ENCODE data around the gene APBA3.

- TF ChIP-seq, protein P1, sequence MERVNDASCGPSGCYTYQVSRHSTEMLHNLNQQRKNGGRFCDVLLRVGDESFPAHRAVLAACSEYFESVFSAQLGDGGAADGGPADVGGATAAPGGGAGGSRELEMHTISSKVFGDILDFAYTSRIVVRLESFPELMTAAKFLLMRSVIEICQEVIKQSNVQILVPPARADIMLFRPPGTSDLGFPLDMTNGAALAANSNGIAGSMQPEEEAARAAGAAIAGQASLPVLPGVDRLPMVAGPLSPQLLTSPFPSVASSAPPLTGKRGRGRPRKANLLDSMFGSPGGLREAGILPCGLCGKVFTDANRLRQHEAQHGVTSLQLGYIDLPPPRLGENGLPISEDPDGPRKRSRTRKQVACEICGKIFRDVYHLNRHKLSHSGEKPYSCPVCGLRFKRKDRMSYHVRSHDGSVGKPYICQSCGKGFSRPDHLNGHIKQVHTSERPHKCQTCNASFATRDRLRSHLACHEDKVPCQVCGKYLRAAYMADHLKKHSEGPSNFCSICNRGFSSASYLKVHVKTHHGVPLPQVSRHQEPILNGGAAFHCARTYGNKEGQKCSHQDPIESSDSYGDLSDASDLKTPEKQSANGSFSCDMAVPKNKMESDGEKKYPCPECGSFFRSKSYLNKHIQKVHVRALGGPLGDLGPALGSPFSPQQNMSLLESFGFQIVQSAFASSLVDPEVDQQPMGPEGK (CRISPR knock-in tag; IDR thresholded peaks at IDR 0.05; ENCODE audit: borderline replicate concordance), result no peak
- no peak for TF ChIP-seq ARNTL (CRISPR knock-in tag; IDR thresholded peaks at IDR 0.05; ENCODE audit: borderline replicate concordance, low read depth)
- TF ChIP-seq RARB (CRISPR knock-in tag; IDR thresholded peaks at IDR 0.05), result no peak
- TF ChIP-seq ESRRG (CRISPR knock-in tag; IDR thresholded peaks at IDR 0.05), result no peak
- no peak for TF ChIP-seq ZFP3 (CRISPR knock-in tag; IDR thresholded peaks at IDR 0.05)
- TF ChIP-seq GLIS3 (CRISPR knock-in tag; IDR thresholded peaks at IDR 0.05), result no peak
- no peak for TF ChIP-seq ZNF70 (CRISPR knock-in tag; IDR thresholded peaks at IDR 0.05)
- TF ChIP-seq, protein P2, sequence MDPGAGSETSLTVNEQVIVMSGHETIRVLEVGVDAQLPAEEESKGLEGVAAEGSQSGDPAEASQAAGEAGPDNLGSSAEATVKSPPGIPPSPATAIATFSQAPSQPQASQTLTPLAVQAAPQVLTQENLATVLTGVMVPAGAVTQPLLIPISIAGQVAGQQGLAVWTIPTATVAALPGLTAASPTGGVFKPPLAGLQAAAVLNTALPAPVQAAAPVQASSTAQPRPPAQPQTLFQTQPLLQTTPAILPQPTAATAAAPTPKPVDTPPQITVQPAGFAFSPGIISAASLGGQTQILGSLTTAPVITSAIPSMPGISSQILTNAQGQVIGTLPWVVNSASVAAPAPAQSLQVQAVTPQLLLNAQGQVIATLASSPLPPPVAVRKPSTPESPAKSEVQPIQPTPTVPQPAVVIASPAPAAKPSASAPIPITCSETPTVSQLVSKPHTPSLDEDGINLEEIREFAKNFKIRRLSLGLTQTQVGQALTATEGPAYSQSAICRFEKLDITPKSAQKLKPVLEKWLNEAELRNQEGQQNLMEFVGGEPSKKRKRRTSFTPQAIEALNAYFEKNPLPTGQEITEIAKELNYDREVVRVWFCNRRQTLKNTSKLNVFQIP (CRISPR knock-in tag; IDR thresholded peaks at IDR 0.05; ENCODE audit: borderline replicate concordance, low read depth), result no peak
- TF ChIP-seq ZC3H10 (CRISPR knock-in tag; IDR thresholded peaks at IDR 0.05), result no peak
- no peak for TF ChIP-seq SNAI2 (CRISPR knock-in tag; IDR thresholded peaks at IDR 0.05)
- TF ChIP-seq ISL1 (CRISPR knock-in tag; IDR thresholded peaks at IDR 0.05), result no peak
- TF ChIP-seq PPARA (CRISPR knock-in tag; IDR thresholded peaks at IDR 0.05; ENCODE audit: borderline replicate concordance), result no peak
- TF ChIP-seq, protein P3, sequence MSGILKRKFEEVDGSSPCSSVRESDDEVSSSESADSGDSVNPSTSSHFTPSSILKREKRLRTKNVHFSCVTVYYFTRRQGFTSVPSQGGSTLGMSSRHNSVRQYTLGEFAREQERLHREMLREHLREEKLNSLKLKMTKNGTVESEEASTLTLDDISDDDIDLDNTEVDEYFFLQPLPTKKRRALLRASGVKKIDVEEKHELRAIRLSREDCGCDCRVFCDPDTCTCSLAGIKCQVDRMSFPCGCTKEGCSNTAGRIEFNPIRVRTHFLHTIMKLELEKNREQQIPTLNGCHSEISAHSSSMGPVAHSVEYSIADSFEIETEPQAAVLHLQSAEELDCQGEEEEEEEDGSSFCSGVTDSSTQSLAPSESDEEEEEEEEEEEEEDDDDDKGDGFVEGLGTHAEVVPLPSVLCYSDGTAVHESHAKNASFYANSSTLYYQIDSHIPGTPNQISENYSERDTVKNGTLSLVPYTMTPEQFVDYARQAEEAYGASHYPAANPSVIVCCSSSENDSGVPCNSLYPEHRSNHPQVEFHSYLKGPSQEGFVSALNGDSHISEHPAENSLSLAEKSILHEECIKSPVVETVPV (CRISPR knock-in tag; IDR thresholded peaks at IDR 0.05), result no peak
- TF ChIP-seq OSR1 (CRISPR knock-in tag; IDR thresholded peaks at IDR 0.05), result no peak
Measured at GRCh38 chr19:3782903-3783302, 21.4 kb upstream of the APBA3 start.

Data from SK-N-SH treated with all-trans-retinoic acid at 6 μM for 48 hours (cell line).